BJ (cell line): ENCODE data around the gene ETV6. TPM values are rescaled to one million over a fixed set of nuclear protein-coding genes. Genes with fewer than 3 reads are reported as not detected.

ENCODE experiments used
- CTCF ChIA-PET: fragments of 350-600 bp; formaldehyde crosslinking; extraction: SDS; loops from one replicate; lab custom pipeline; 2021; ENCODE audit warnings: antibody characterized with exemption, inconsistent platforms; lab: Yijun Ruan, JAX
- POLR2A ChIA-PET: fragments of 300-600 bp; sonication (Branson Sonifier 250); formaldehyde crosslinking; extraction: SDS; loops from one replicate; lab custom pipeline; 2021; ENCODE audit warnings: antibody characterized with exemption; lab: Charles Lee
- DNase-seq: peaks from one replicate; pipeline ENCODE4 v3.0.0-alpha.2; 2011; ENCODE audit warnings: low read depth
- H3K27me3 ChIP-seq: 2 replicates; pipeline ENCODE4 v1.6.0; 2011; ENCODE audit warnings: low read length; ENCODE audit not compliant: control insufficient read depth, insufficient read depth
- H3K36me3 ChIP-seq: 2 replicates; pipeline ENCODE4 v1.5.1; 2011; ENCODE audit warnings: low read length; ENCODE audit not compliant: control insufficient read depth, insufficient read depth
- H3K4me3 ChIP-seq: 2 replicates; pipeline ENCODE4 v1.5.1; 2011; ENCODE audit warnings: low read depth, mild to moderate bottlenecking, control low read depth, low read length
- CTCF ChIP-seq: IDR thresholded peaks from 2 replicates; pipeline ENCODE4 v1.5.1; 2011; ENCODE audit warnings: low read depth, mild to moderate bottlenecking, control low read depth, inconsistent platforms, low read length, moderate library complexity; ENCODE audit not compliant: insufficient read depth
- polyA plus RNA-seq: library from polyadenylated mRNA; depleted of rRNA; stranded (reverse); fragments of >200 nt; gene quantifications from 2 replicates; pipeline ENCODE4 v1.2.3, GENCODE V29; 2011

The ETV6 gene
- polyA plus RNA-seq, 1 experiment = 10.7 TPM

DNA sequence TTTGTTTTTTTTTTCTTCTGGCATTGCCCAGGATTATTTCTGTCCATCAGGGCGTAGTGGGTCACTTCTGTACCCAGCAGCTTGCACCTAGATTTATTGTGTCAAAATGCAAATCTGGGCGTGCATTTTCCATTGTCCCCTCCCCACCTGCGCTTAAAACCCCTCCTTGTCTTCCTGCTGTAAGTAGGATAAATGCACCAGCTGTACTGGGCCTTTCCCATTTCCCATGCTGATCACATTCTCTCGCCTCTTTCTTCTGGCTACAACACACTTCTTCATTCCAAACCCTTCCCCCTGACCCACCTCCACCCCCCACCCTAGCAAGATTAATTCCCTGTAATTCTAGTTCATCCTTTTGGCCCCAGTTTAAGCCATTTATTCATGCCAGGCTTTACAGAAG lies 128.0 kb downstream of the ETV6 start:
- POLR2A ChIA-PET = no interaction called here
- no peak for DNase-seq
- CTCF ChIA-PET = interaction anchor here (1.9 kb wide), 1 partner anchor 9 kb away, joined by 8 read pairs; no protein-coding TSS in a partner anchor
- TF ChIP-seq CTCF = no peak
- Histone ChIP-seq H3K27me3 (no peaks in the 10 kb centered on the region), H3K4me3 (no peak overlapping the region), H3K36me3 (no peaks in the 10 kb centered on the region)

DNA sequence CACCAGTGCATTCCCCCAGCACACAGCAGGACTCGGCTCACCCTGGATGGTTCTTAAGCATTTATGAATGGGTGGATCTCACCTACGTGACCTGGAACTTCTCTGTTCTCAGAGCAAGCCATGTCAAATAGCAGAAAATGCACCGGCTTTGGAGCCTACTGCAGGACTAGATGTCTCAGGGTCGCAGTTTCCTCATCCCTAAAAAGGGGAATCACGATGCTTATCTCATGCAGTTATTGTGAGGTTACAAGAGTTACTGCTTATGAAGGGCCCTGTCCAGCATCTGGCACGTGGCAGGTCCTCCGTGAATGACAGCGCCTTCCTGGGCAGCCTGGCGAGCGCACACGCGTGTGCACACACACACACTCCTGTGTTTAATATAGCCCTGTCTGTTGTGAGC lies 128.5 kb downstream of the ETV6 start:
- Histone ChIP-seq H3K36me3 (no peaks in the 10 kb centered on the region), H3K4me3 (no peak overlapping the region), H3K27me3 (no peaks in the 10 kb centered on the region)
- no peak for DNase-seq
- CTCF ChIA-PET = interaction anchor here (1.9 kb wide), 1 partner anchor 10 kb away, joined by 8 read pairs; no protein-coding TSS in a partner anchor
- POLR2A ChIA-PET = no interaction called here
- TF ChIP-seq CTCF = no peak

DNA sequence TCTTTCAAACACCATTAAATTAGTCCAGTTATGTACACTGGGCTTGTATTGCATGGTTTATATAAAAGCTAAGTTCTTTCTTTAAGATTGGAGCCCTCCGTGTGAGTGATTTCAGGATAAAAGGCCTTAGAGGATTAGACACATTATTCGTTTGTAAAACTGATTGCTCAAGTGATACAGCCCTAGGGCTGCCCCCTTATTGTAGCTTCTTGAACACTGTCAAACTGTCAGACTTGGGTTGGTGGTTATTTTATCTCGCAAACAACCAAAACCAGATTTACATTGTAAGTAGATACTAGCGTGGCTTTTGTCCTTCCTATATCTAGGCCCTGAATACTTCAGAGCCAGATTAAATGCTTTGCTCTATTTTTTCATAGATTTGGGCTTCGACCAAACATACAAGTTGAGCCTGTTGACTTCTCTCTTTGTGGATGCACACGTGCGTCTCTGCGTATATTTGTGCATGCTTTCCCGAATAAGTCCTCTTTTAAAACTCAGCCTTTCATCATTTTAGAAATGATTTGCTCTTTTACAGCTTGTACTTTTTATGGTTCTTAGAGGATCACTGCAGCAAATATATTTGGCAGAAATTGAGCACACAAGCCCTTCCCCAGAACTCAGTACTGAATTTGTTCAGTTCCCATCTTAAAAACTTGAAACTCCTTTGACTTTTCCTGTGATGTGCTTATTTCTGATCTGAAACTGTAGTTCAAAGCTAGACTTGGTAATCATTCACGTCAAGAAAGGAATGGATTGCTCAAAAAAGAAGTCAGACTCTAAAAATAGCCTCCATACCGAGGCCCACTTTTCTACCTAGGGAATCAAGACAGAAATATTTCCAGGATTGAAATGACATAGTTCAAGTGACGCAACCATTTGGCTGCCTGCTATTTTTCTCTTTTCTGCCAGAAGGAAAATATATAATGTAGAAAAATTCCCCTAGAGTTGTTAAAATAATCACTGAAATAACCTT lies 129.5 kb downstream of the ETV6 start:
- Histone ChIP-seq H3K4me3 (no peak overlapping the region), H3K27me3 (no peaks in the 10 kb centered on the region), H3K36me3 (no peaks in the 10 kb centered on the region)
- DNase-seq = no peak
- ChIA-PET POLR2A (no interaction called here), CTCF (interaction anchor here (0.5 to 1.2 kb wide), 3 partner anchors 10 to 78 kb away, joined by 3 read pairs; no protein-coding TSS in a partner anchor)
- no peak for TF ChIP-seq CTCF

DNA sequence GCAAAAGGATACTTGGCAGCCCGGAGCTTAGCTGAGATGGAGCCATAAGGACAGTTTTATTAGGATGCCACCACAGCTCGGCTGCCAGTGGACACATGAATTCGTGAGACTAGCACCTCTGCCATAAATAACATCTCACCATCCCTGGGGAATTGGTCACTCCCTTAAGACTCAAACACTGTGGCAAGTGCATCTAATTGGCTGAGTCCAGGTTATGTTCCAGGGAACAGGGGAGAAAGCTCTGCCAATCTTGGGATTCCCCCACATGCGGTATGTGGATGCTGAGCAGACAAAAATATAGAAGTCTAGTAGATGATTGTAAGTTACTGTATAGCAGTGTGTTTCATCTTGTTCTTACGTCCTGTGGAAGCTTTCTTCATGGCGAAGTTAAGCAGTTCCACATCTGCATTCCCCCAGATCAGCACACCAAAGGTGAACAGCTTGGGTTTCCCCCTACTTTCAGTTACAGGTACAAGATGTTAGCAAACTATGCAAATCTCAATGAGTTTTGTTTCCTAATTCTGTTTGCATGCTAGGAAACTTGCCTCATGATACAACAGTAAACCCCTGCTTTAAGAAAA lies 131.1 kb downstream of the ETV6 start:
- CTCF ChIA-PET = interaction anchor here (0.7 to 1.2 kb wide), 3 partner anchors 9 to 251 kb away, joined by 3 read pairs; no protein-coding TSS in a partner anchor
- no peak for DNase-seq
- H3K27me3 ChIP-seq = no peaks in the 10 kb centered on the region
- no peak for TF ChIP-seq CTCF
- no peak overlapping the region for H3K4me3 ChIP-seq
- POLR2A ChIA-PET = no interaction called here
- H3K36me3 ChIP-seq = no peaks in the 10 kb centered on the region

DNA sequence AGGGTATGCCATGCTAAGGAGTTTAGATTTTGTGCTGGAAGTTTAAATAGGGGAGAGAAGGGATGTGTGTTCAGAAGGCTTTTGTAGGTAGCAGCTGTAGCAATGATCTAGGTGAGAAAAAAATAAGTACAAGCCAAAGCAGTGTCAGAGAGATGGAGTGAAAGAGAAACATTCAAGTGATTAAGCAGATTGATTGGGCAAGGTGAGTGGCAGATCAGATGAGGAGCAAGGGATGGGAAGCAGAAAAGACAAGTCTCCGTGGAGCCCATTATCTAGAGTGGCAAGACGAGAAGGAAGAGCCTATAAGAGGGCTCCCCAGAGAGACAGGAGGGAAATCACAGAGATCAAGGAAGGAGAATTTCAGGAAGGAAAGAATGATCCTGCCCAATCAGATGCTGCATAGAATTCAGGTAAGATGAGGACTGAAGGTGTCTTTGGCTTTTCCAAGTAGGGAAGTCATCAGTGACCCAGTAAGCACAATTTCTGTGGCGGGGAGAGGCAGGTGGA lies 133.5 kb downstream of the ETV6 start:
- TF ChIP-seq CTCF = no peak
- Histone ChIP-seq H3K27me3 (no peaks in the 10 kb centered on the region), H3K4me3 (no peak overlapping the region), H3K36me3 (no peaks in the 10 kb centered on the region)
- CTCF ChIA-PET = no interaction called here
- DNase-seq = no peak
- POLR2A ChIA-PET = no interaction called here
